ENCODE results near the gene OS9. TPM values are rescaled to one million over a fixed set of nuclear protein-coding genes. Genes with fewer than 3 reads are reported as not detected.

Gene OS9
- total RNA-seq, 1 donor from 2014 or later = 338 TPM

DNA sequence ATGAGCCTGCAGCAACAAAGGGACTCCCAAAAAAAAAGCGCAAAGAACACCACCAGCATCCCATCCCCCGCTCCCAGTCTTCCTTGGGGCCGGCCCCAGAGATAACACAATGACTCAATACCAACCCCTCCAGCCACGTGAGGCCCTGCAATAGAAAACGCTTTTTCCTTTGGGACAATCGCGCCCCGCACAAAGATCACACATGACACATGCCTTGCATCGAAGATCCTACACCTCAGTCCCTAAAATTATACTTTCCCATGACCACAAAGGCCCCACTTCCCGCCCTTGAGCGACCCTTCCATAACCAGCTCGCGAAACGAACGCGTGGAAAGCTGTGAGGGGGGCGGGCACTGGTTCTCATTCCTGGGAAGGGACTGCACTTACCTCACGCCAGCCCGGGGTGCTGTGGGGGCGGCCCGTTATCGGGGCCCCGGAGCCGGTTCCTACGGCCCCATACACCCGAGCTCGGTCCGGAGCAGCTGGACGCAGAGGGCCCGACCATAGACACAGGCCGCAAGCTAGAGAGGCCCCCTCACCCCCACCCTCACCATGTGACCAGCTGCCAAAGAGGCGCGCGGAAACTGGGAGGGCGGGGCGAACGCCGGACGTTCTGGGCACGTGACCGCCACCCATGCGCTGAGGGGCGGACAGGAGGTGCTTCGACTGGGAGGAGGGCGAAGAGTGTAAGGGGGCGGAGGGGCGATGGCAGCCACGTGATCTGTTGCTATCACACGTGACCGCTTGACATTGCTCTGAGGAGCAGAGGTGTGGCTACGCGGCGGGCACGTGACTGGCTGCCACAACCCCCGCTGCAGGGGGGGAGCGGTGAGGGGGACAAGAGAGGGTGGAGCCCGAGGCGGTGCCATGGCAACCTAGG is 58.1 kb downstream of the OS9 start, which contains the start of gene CDK4:
TSS of gene CDK4 (minus strand) at position 523 of the 880 bp plus-strand sequence. CDS start 593 bp downstream, outside the sequence.
- H3K27me3 Mint-ChIP-seq (ENCODE audit: unreplicated experiment) = no peaks in the 10 kb centered on the region
- DNase-seq (ENCODE audit: extremely low spot score, unreplicated experiment) = peak; percentile 100
- peaks cover 40% of the 10 kb centered on the region for H3K4me1 Mint-ChIP-seq (ENCODE audit: unreplicated experiment)
- H3K27ac Mint-ChIP-seq (ENCODE audit: unreplicated experiment) = peak within 1 kb of the TSS; percentile 93
- H3K36me3 Mint-ChIP-seq (ENCODE audit: unreplicated experiment) = peaks cover 25% of the 10 kb centered on the region
- H3K9me3 Mint-ChIP-seq (ENCODE audit: unreplicated experiment) = no peaks in the 10 kb centered on the region
- H3K4me3 Mint-ChIP-seq (ENCODE audit: unreplicated experiment) = peak within 1 kb of the TSS; percentile 94
- TF ChIP-seq, protein P1, sequence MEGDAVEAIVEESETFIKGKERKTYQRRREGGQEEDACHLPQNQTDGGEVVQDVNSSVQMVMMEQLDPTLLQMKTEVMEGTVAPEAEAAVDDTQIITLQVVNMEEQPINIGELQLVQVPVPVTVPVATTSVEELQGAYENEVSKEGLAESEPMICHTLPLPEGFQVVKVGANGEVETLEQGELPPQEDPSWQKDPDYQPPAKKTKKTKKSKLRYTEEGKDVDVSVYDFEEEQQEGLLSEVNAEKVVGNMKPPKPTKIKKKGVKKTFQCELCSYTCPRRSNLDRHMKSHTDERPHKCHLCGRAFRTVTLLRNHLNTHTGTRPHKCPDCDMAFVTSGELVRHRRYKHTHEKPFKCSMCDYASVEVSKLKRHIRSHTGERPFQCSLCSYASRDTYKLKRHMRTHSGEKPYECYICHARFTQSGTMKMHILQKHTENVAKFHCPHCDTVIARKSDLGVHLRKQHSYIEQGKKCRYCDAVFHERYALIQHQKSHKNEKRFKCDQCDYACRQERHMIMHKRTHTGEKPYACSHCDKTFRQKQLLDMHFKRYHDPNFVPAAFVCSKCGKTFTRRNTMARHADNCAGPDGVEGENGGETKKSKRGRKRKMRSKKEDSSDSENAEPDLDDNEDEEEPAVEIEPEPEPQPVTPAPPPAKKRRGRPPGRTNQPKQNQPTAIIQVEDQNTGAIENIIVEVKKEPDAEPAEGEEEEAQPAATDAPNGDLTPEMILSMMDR (IDR thresholded peaks at IDR 0.05) = no peak

DNA sequence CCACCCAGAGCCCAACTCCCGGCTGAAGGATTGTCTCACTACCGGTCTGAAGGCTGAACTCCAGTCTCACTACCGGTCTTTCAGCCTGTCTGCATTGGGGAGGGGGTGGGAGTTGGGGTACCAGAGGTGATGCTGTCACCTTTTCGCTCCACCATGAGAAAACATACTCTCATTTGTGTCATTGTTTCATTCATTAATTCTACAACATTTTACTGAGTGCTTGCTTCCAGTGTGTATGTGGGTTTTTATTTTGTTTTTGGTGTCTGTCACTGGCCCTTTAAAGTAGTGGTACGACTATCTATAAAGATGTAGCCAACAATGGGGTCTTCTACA is 58.7 kb downstream of the OS9 start:
- peaks cover 41% of the 10 kb centered on the region for H3K4me1 Mint-ChIP-seq (ENCODE audit: unreplicated experiment)
- H3K36me3 Mint-ChIP-seq (ENCODE audit: unreplicated experiment) = peaks cover 20% of the 10 kb centered on the region
- DNase-seq (ENCODE audit: extremely low spot score, unreplicated experiment) = no peak
- H3K9me3 Mint-ChIP-seq (ENCODE audit: unreplicated experiment) = no peaks in the 10 kb centered on the region
- TF ChIP-seq, protein P1 (IDR thresholded peaks at IDR 0.05) = no peak
- peak overlapping the region; percentile 94 for H3K4me3 Mint-ChIP-seq (ENCODE audit: unreplicated experiment)
- H3K27me3 Mint-ChIP-seq (ENCODE audit: unreplicated experiment) = no peaks in the 10 kb centered on the region
- H3K27ac Mint-ChIP-seq (ENCODE audit: unreplicated experiment) = peak overlapping the region; percentile 93

DNA sequence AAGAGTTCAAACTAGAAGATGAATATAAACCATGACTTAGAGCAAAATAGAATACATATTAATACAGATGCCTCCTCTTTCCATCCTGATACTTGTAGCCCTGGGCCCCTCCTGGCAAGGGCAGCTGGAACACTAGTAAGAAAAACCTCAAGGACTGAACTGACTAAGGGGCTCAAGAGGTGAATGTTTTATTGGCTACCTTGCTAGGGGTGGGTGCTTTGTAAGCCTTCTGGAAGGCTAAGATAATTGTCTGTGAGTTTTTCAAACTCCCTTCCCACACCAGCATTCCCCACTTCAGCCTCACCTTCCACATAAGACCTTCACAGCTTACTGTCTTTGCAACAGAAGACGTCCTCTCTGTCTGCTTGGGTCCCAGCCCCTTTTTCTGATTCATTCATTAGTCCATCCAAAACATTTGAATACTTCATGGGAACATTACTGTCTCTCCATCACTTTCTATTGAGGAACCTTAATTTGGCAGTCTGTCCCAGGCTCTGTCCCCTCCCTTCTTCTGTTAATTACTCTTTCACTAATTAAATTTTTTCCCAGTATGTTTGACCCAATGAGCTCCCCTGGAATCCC is 59.9 kb downstream of the OS9 start:
- no peaks in the 10 kb centered on the region for H3K9me3 Mint-ChIP-seq (ENCODE audit: unreplicated experiment)
- peaks cover 24% of the 10 kb centered on the region for H3K36me3 Mint-ChIP-seq (ENCODE audit: unreplicated experiment)
- H3K4me3 Mint-ChIP-seq (ENCODE audit: unreplicated experiment) = peak overlapping the region; percentile 88
- H3K27ac Mint-ChIP-seq (ENCODE audit: unreplicated experiment) = peak overlapping the region; percentile 10
- TF ChIP-seq, protein P1 (IDR thresholded peaks at IDR 0.05) = no peak
- H3K4me1 Mint-ChIP-seq (ENCODE audit: unreplicated experiment) = peaks cover 41% of the 10 kb centered on the region
- H3K27me3 Mint-ChIP-seq (ENCODE audit: unreplicated experiment) = no peaks in the 10 kb centered on the region
- no peak for DNase-seq (ENCODE audit: extremely low spot score, unreplicated experiment)

DNA sequence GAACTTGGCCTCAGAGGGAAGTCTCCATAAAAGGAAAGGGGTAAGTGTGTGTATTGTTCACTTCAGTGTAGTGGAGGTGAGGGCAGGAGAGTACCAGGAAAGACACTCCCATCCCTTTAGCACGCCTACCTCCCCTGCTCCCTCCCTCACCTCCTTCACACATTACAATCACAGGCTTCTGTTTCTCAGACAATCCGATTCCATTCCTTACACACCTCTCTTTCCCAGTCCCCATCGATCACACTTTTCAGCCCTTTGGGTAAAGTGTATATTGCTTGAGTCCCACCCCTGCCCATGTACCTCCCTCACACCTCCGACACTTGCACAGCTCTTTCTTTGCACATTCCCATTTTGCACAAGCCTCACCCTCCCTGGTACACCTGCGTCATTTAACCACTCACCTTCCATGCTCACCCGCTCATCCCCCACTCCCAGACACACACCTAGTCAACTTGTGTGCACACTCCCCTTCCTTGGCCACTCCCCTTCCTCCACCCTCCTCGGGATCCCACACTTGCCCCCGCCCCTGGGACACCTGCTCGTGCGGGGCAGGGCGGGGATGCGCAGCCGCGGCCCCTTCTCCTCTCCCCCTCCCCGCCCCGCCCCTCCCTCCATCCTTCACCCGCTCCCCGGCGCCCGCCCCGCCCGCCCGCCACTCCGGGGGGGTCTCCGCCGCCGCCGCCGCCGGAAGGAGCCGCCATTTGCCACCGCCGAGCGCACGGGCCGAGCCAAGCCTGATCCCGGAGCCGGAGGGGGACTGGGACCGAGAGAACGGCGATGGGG is 60.7 kb downstream of the OS9 start, which contains the start of gene MARCHF9:
TSS of gene MARCHF9 (plus strand) at position 693 of the 783 bp plus-strand sequence. CDS start 426 bp downstream, outside the sequence.
- TF ChIP-seq, protein P1 (IDR thresholded peaks at IDR 0.05) = no peak
- Mint-ChIP-seq H3K9me3 (ENCODE audit: unreplicated experiment) (no peaks in the 10 kb centered on the region), H3K36me3 (ENCODE audit: unreplicated experiment) (peaks cover 21% of the 10 kb centered on the region), H3K4me1 (ENCODE audit: unreplicated experiment) (peaks cover 41% of the 10 kb centered on the region), H3K4me3 (ENCODE audit: unreplicated experiment) (peak within 1 kb of the TSS; percentile 88), H3K27ac (ENCODE audit: unreplicated experiment) (peak within 1 kb of the TSS; percentile 68), H3K27me3 (ENCODE audit: unreplicated experiment) (no peaks in the 10 kb centered on the region)
- no peak for DNase-seq (ENCODE audit: extremely low spot score, unreplicated experiment)

Data from osteocyte (in vitro differentiated cells).